Keratinocyte (primary cell): ENCODE measurements around the gene PIAS1.

Experiments
- EZH2 ChIP-seq: IDR thresholded peaks from one replicate; pipeline ENCODE4 v1.6.1; 2012; ENCODE audit warnings: inconsistent platforms, mild to moderate bottlenecking, low read length, moderate library complexity
- TF ChIP-seq, protein P1 (sequence below), 3 experiments: IDR thresholded peaks in 1 of 3; conservative IDR thresholded peaks in 1 of 3; optimal IDR thresholded peaks in 1 of 3; 2 replicates in 2 of 3; 3 replicates in 1 of 3; pipeline versions ENCODE3 to v1.5.1; 2011; ENCODE audit warnings: low read length in 3 of 3, mild to moderate bottlenecking in 3 of 3, moderate library complexity in 2 of 3, control low read depth in 1 of 3, inconsistent platforms in 1 of 3; ENCODE audit not compliant: insufficient read depth in 2 of 3; ENCODE audit errors: extremely low read depth in 1 of 3

- TF ChIP-seq, protein P1, sequence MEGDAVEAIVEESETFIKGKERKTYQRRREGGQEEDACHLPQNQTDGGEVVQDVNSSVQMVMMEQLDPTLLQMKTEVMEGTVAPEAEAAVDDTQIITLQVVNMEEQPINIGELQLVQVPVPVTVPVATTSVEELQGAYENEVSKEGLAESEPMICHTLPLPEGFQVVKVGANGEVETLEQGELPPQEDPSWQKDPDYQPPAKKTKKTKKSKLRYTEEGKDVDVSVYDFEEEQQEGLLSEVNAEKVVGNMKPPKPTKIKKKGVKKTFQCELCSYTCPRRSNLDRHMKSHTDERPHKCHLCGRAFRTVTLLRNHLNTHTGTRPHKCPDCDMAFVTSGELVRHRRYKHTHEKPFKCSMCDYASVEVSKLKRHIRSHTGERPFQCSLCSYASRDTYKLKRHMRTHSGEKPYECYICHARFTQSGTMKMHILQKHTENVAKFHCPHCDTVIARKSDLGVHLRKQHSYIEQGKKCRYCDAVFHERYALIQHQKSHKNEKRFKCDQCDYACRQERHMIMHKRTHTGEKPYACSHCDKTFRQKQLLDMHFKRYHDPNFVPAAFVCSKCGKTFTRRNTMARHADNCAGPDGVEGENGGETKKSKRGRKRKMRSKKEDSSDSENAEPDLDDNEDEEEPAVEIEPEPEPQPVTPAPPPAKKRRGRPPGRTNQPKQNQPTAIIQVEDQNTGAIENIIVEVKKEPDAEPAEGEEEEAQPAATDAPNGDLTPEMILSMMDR (optimal IDR thresholded peaks at IDR 0.05 in 1 of 3, IDR thresholded peaks at IDR 0.05 in 1 of 3, conservative IDR thresholded peaks at IDR 0.05 in 1 of 3; ENCODE audit: extremely low read depth in 1 of 3, insufficient read depth in 2 of 3, low read length in 3 of 3) = no peak
- TF ChIP-seq EZH2 = no peak
Observed at GRCh38 chr15:68175526-68175925, 121.4 kb downstream of the PIAS1 start.
